Stromal cell of bone marrow (primary cell): ENCODE data around the gene RCSD1.
"Not testable (repeated sequence)": the region's sequence is repeated elsewhere in the genome, so short reads cannot be mapped to it uniquely, and the experiment has no call there.

ENCODE experiments used
- DNase-seq: peaks from one replicate; pipeline ENCODE4 v3.0.0-alpha.2; 2012; ENCODE audit warnings: low read depth

RCSD1 gene, protein sequence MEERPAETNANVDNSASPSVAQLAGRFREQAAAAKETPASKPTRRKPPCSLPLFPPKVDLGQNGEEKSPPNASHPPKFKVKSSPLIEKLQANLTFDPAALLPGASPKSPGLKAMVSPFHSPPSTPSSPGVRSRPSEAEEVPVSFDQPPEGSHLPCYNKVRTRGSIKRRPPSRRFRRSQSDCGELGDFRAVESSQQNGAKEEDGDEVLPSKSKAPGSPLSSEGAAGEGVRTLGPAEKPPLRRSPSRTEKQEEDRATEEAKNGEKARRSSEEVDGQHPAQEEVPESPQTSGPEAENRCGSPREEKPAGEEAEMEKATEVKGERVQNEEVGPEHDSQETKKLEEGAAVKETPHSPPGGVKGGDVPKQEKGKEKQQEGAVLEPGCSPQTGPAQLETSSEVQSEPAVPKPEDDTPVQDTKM

DNA sequence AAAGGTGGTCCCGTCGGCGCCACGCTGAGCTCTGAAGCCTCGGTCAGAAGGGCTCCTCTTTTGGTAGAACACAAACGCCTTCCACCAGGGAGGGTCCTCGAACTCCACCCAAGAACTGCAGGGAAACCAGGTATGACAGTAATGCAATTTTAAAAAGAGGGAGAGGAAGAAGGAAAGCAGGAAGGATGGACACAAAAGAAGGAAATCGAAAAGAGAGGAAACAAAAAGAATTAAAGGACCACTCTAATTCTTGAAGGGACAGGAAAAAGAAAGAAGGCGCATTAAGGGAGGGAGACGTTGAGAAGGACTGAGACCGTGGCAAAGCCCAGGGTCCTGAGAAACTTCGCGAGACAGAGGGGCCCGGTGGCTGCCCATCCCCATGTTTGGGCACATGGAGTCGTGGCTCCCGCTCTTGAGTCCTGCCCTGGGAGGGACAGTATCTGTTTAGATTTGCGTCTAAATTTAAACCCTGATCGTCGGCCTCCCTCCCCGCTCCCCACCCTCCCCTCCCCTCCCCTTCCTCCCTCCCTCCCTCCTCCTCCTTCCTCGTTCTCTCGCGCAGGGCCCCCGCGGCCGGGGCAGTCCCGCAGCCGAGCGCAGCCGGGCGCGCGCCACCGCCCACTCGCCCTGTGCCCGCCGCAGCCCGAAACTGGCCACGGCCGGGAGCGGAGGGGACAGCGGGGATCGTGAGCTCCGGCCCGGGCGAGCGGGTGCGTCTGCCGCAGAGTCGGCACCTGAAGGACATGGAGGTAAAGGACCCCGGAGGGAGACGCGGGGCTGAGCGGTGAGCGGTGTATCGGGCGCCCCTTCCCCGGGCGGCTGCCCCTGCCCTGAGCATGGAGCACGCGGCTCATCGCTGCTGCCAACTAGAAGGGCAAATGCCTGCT is at the start of gene RCSD1:
Gene RCSD1 (plus strand): TSS at position 552 of the 887 bp plus-strand sequence. CDS start 192 bp downstream, at position 744.
- DNase-seq = no peak

DNA sequence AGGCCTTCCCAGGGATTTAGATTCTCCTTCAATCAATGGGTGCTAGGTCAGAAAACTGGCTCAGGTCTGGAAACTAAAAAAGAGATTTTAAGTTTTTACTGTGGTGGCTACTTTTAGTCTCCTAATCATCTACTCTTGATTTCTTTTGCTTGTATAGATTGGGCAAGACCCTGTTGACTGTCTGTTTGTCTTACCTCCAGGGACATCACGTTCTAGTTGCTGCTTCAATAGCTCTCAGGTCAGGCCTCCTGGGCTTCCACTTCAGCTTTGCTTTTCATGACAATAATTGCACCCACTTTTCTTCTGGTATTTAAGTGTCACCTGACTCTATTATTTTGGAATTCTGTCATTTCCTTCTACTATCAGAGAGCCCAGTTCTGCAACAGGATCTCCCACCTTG is 48.0 kb upstream of the RCSD1 start:
- no peak for DNase-seq

DNA sequence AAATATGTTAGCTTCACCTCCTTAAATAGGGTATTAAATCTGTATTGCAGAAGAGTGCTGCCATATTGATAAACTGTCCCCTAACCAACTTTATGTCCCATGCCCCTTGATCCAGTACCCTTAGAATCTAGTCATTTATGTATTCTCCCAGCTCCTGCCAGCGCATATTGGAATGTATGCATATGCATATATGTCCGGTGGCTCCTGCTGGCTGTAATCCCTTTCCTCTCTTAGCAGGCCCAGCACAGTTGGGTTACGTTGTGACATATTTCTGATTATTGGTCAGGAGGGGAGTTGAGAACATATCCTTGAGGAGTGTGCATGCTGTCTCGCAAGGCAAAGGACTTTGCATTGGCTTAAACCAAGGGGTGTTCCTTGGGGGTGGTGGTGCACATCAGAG is 47.3 kb upstream of the RCSD1 start:
- DNase-seq = no peak

DNA sequence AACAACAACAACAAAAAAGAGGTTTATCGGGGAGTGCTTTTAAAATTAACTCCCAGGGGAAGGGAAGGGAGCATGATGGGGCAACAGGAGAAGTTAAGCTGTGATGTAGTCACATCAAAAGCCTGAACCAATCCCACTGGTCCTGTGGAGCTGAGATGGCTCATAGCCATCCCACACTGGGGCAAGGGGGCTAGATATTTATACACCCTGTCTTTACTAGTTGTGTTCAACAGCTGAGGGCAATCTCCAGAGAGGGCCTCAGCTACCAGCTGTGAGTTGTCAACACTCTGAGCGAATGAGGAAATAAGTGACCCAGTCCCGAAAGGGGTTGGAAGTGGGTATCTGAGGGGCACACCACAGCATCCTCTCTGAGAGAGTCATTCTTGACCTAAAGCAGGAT is 45.5 kb upstream of the RCSD1 start:
- no peak for DNase-seq

DNA sequence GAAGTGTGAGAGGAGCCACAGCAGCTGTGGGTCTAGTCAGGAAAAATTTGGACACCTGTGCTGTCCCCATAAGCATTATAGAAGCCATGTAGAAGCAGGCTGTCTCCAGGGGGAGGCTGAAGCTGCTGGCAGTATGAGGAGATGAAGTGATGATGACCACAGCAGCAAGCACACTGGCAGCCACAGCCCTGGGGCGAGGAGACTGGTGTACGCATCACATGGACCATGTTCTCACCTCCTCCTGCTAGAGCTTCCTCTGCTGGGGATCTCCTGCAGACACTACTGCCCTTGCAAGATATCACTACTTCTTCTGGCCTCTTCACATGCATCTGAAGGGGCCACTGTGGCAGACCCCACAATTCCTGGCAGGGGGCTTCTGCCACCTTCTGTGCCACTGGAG is 42.7 kb upstream of the RCSD1 start:
- no peak for DNase-seq

DNA sequence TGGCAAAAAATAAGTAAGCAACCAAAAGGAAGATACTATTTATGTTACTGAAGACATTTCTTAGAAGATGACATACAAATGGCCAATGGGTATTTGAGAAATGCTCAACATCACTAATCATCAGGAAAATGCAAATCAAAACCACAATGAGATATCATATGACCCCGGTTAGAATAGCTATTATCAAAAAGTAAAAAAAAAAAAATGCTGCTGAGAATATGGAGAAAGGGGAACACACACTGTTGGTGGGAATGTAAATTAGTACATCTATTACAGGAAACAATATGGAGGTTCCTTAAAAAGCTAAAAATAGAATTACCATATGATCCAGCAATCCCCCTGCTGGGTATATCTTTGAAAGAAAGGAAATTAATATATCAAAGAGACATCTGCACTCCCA is 42.2 kb upstream of the RCSD1 start:
- DNase-seq = no peak

DNA sequence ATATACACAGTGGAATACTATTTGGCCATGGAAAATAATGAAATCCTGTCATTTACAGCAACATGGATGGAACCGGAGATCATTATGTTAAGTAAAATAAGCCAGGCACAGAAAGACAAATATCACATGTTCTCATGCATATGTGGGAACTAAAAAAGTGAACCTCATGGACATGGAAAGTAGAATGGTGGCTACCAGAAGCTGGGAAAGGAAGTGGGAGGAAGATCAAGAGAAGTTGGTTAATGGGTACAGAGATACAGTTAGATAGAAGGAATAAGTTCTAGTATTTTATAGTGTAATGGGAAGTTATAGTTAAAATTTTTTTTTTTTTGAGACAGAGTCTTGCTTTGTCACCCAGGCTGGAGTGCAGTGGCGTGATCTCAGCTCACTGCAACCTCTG is 41.7 kb upstream of the RCSD1 start:
- DNase-seq = no peak

DNA sequence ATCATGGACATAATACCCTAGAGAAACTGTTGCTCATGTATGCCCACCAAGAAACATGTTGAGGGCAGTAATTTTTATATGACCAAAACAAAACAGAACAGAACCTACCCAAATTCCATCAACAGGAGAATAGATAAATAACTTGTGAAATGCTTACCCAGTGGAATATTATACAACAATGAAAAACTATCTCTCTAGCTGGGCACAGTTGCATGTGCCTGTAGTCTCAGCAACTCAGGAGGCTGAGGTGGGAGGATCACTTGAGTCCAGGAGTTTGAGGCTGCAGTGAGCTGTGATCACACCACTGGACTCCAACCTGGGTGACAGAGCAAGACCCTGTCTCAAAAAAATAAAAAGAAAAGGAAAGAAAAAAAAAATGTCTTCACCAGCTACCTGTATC is 37.6 kb upstream of the RCSD1 start:
- DNase-seq = no peak

DNA sequence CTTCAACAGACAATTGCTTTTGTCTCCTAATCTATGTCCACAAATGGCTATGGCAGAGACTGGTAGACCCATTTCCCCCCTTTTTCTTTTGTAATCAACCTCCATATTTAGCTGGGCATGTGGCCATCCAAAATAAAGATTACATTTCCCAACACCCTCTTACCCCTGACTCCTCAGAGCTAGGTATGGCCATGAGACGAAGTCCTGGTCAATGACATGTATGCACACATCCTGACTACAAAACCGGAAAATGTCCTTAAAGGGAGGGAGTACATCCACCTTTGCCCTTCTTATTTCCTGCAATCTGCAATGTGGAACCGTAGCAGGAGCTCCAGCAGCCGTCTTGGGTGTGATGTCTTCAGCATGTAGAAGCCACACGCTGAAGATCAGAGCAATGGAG is 36.2 kb upstream of the RCSD1 start:
- no peak for DNase-seq

DNA sequence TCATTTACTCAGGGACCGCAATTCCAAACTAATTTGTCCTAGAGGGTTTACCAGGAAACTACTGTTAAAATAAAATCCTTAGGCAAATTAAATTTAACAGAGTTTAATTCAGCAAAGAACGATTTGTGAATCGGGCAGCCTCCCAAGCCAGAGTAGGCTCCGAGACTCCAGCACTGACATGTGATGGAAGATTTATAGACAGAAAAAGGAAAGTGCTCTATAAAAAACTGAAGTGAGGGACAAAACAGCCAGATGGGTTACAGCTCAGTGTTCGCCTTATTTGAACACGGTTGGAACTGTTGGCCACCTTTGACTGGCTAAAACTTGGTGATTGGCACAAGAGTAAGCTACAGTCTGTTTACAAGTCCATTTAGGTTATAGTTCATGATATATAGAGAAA is 35.2 kb upstream of the RCSD1 start:
- DNase-seq = no peak

DNA sequence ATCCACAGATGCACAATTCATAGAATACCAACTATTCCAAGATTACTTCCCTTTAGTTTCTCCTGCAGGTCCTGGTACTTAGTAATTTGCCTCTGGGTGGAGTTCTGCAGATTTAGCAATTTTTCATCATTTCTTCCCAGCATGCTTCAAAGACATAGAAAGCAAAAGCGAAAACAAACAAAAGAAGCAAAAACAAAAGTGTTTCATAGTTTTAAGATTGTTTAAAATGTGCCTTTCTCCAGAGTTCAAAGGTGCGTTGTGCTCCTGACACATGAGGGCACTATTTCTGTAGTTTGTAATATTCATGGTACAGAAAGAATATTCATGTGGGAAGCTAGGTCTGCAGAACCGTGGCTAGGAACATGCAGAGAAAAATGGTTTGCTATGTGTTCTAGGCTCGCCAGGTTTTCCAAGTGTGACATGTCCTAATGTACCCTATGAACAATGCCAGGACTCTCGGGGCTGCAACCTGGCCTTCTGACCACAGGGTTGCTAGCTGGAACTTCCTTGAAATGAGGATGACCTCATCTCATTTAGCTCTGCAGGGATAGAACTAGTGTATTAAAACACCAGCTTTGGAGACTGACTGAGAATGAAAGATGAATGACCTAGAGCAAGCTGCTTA is 30.0 kb upstream of the RCSD1 start:
- peak; percentile 28 for DNase-seq

DNA sequence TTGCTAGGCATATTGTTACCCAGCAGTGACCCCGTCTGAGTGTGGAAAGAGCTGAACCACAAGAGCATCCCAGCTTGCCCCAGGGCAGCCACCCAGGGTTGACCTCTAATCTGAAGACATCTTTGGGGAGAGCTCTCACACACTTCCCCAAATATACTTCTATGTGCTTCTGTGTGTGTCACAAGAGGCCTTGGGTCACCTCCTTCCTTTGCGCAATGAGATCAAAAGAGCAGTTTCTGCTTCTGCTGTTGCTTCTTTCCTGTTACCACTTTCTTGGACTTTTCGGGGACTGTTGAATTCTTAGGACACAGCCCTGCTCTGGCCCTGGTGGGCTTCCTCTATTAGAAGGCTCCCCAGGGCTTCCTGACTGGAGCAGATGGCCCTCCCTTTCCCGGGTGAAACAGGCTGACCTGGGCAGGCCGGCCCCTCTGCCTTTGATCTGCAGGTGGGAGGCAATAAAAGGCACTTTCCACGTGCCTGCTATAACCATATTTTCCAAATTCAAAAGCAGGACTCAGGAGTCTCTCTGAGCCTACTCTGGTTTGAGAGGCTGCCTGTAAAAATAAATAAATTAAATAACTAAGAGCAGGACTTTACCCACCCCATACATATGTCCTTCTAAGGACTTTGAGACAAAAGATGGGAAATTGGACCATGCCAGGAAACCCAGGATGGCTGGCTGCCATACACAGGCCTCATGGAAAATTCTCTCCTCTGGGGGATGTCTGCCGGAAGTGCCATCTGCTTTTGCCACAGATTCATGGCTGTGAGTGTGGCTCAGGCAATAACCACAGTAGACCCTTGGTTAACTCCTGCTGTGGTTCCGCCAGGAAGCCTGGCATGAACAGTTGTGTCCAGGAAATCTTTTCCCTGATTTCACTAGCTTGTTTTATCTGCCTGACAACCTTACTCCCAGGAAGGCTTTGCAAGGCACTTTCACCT is 28.3 kb upstream of the RCSD1 start:
- DNase-seq = no peak

DNA sequence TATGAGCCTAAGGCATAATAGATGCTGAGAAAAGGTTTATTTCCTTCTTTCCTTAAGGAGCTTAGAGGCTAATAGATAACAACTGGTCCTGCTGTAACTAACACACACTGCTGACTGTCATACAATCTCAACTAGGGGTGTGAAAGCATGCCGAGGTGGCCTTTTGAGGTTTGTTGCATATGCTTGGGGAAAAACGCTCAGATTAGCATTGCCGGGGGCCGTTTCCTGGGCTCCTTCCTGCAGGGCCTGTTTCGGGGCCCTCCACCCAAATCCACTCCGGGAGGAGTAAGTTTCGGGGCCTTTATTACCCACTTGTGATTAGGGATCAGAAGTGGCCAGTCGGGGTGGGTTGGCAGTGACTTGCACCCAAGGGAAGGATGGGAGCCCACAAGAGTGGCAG is 27.2 kb upstream of the RCSD1 start:
- DNase-seq = no peak

DNA sequence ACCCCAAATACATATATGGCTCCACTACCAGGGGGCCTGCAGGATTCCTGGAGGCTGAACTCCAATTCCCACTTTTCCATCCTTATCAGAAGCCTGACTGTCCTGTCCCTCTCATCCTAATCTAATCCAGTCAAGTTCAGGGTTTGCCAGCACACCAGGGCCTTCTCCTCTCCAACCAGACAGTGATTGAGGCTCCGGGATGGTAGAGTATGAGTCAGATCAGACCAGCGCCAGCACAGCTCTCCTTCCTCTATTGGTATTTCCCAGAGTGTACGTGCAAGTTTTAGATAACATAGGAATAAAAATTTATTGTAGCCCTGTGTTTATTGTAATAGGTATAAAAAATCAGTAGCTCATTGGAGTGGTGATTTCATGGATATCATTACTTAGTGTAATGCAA is 24.5 kb upstream of the RCSD1 start:
- no peak for DNase-seq

DNA sequence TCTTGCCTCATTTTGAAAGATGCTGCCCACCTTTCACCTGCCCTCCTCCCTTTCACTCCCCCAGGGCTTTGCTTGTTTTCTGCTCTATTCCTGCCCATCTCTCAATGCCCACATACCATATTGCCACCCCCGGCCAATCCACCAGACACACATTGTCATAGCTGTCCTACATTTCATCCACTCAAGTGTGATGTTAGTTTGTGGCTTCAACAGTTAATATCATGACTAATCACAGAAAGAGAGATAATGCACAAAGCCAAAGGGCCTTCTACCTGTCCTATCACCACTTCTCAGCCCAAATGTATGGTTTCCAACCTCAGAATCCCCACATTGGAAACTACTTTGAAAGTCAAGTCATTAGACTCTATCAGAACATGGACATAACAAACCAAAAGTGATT is 18.0 kb upstream of the RCSD1 start:
- no peak for DNase-seq

DNA sequence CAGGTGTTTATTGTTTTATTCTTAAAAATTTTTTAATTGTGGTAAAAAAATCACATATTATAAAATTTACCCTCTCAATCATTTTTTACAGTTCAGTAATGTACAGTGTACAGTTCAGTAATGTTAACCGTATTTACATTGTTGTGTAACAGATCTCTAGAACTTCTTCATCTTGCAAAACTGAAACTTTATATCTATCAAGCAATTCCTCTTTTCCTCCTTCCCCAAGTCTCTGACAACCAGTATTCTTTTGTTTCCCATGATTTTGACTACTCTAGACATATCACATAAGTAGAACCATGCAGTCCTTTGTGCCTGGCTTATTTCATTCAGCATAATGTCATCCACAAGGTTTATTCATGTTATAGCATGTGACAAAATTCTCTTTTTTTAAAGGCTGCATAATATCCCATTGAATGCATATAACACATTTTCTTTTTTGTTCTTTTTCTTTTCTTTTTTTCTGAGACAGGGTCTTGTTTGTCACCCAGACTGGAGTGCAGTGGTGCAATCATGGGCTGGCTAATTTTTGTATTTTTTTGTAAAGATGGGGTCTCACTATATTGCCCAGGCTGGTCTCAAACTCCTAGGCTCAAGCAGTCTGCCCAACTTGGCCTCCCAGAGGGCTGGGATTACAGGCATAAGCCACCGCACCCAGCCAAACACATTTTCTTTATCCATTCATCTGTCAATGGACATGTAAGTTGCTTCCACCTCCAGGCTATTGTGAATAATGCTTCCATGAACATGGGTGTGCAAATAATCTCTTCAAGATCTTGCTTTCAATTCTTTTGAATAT is 17.2 kb upstream of the RCSD1 start:
- DNase-seq = no peak

DNA sequence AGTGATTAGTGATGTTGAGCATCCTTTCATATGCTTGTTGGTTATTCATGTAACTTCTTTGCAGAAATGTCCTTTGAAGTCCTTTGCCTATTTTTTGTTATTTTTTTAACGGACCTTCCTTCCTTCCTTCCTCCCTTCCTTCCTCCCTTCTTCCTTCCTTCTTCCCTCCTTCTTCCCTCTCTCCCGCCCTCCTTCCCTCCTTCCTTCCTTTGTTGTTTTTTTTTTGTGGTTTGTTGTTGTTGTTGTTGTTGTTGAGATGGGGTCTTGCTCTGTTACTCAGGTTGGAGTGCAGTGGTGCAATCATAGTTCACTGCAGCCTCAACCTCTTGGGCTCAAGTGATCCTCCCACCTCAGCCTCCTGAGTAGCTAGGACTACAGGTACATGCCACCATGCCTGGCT is 16.0 kb upstream of the RCSD1 start:
- DNase-seq = not testable (repeated sequence)

DNA sequence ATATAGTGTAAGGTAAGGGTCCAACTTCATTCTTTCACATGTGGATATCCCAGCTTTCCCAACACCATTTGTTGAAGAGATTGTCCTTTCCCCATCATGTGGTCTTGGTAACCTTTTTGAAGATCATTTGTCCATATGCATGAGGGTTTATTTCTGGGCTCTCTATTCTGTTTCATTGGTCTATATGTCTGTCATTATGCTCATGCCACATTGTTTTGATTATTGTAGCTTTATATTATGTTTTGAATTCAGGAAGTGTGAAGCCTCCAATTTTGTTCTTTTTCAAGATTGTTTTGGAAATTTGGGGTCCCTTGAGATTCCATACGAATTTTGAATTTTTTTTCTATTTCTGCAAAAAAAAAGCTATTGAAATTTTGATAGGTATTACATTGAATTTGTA is 15.2 kb upstream of the RCSD1 start:
- no peak for DNase-seq

DNA sequence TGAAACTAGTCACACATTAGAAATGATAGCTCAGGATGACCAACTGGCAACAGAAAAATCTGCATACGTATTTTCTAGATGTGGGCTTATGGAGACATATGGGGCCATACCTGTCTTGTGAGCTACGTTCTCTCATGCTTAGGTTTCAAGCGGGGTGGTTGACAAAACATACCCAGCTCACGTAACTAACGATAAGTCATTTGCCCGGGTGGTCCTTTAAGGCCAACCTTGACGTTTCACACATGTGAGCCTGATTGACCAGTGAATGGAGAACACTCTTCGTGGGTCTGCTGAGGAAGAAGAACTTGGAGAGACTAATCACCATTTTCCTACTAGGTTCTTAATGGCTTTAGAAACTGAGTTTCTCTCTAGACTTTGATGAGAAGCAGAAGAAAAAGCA is 13.5 kb upstream of the RCSD1 start:
- no peak for DNase-seq

DNA sequence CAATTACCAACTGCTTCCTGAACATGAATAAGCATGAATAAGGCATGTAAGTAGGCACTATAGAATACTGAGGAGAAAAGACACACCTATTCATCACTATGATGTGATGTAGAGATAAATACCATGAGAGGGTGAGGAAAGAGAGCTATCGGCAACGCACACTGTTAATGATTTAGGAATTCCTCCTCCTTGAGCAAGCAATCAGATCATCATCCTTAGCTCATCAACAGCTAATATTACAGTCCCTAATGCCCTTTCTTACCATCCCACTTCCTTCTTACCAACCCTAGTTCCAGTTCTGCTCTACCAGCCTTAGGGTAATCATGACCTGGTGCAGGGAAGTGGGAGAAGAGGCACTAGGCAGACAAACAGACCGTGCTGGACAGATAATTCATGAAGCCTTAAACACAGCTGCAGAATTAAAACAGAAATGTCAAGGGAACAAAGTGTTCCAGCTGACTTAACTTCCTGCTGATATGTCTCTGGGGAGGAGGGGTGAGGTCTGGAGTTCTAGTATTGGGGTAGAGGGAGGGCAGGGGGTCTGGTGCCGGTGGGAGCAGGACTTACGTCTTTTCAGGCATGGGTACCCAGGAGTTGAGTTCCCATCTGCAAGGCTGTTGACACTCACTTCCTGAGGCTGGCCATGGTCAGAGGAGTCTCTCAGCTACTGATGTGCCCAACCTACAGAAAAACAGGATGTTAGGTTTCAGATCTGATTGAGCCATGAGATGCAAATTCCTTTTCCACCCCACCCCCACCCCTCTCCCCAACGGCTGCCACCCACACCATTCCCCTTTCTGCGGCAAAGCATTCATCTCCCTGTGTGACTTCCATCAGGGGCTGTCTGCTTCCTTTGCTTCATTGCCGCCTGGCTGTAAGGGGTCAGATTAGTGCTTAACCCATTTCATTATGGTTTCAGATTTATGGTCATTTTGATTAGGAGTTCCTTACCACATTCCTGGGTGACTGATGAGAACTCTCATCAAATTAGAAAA is 12.6 kb upstream of the RCSD1 start:
- no peak for DNase-seq
